K562 (cell line): ENCODE results near the gene NFATC1. TPM values are rescaled to one million over a fixed set of nuclear protein-coding genes. Genes with fewer than 3 reads are reported as not detected.

ENCODE experiments used
- ATAC-seq: fragments of 200-7000 bp; cut with Tn5 transposase; 3 replicates; pipeline ENCODE4 v1.9.1; 2020; ENCODE audit warnings: moderate library complexity
- BruUV-seq: library from RNA; stranded (reverse); fragments of 400-500 nt; replicated peaks from 2 replicates; lab custom pipeline; 2021; lab: Mats Ljungman, UMichigan
- CTCF ChIA-PET: fragments of 300-600 bp; formaldehyde crosslinking; extraction: SDS; loops from one replicate; lab custom pipeline; 2021; ENCODE audit warnings: low intra/inter-chr PET ratio; lab: Yijun Ruan, JAX
- POLR2A ChIA-PET: fragments of 300-600, 350-650 bp; sonication (Branson Sonifier 250); formaldehyde crosslinking; extraction: SDS; loops from one replicate; lab custom pipeline; 2021; ENCODE audit warnings: antibody characterized with exemption, inconsistent platforms; lab: Yijun Ruan, JAX
- DNase-seq, 4 experiments: peaks; one replicate each; pipeline versions ENCODE4 v3.0.0 to v3.0.0-alpha.2; 2011 to 2018; ENCODE audit warnings: low spot score in 3 of 4, mixed read lengths in 3 of 4; ENCODE audit errors: extremely low read depth in 1 of 4
- FAIRE-seq: peaks from 2 replicates; lab custom pipeline; 2011; peaks lifted over from hg19 to GRCh38; lab: Jason Lieb, UNC
- H2AFZ ChIP-seq: 2 replicates; pipeline ENCODE4 v1.6.0; 2011; ENCODE audit warnings: low read depth, low read length, control low read depth, inconsistent platforms
- H3K27ac ChIP-seq: fragments of 200-600 bp; 3 replicates; pipeline ENCODE4 v1.8.0; 2011; ENCODE audit warnings: low read depth, mild to moderate bottlenecking, control low read depth, inconsistent platforms, low read length, moderate library complexity, mixed read lengths; ENCODE audit errors: extremely low read depth
- H3K27me3 ChIP-seq, 2 experiments: fragments of 300-600 bp in 1 of 2; 2 replicates in 1 of 2; 3 replicates in 1 of 2; pipeline versions ENCODE4 v1.6.0 to v1.8.0; 2011; ENCODE audit warnings: inconsistent platforms in 2 of 2, low read length in 2 of 2, mild to moderate bottlenecking in 1 of 2, mixed read lengths in 1 of 2, moderate library complexity in 1 of 2; ENCODE audit not compliant: control insufficient read depth in 2 of 2, insufficient read depth in 2 of 2
- H3K36me3 ChIP-seq: fragments of 300-600 bp; 3 replicates; pipeline ENCODE4 v1.8.0; 2011; ENCODE audit warnings: mild to moderate bottlenecking, low read length, inconsistent platforms; ENCODE audit not compliant: control insufficient read depth, insufficient read depth
- H3K4me1 ChIP-seq, 2 experiments: fragments of 200-600 bp in 1 of 2; replicated peaks in 1 of 2; 2 replicates in 1 of 2; 3 replicates in 1 of 2; pipeline versions ENCODE4 v1.5.1 to v1.8.0; 2011; ENCODE audit warnings: inconsistent platforms in 2 of 2, low read length in 2 of 2, mild to moderate bottlenecking in 1 of 2, mixed read lengths in 1 of 2, moderate library complexity in 1 of 2; ENCODE audit not compliant: control insufficient read depth in 2 of 2, insufficient read depth in 2 of 2
- H3K4me2 ChIP-seq: 2 replicates; pipeline ENCODE4 v1.6.1; 2011; ENCODE audit warnings: low read length, control low read depth, inconsistent platforms, mixed read lengths; ENCODE audit not compliant: insufficient read depth
- H3K4me3 ChIP-seq: fragments of 200-600 bp; sonication (generic), shearing (Covaris generic); 2 replicates; pipeline ENCODE4 v1.5.1; 2016; ENCODE audit warnings: control low read depth, inconsistent platforms
- H3K79me2 ChIP-seq: fragments of 200-600 bp; 3 replicates; pipeline ENCODE4 v1.8.0; 2011; ENCODE audit warnings: low read length, inconsistent platforms; ENCODE audit not compliant: control insufficient read depth, insufficient read depth
- H3K9ac ChIP-seq, 2 experiments: 2 replicates each; pipeline versions ENCODE4 v1.6.0 to v1.6.1; 2011; ENCODE audit warnings: low read depth in 2 of 2, low read length in 2 of 2, control low read depth in 1 of 2, inconsistent platforms in 1 of 2, mild to moderate bottlenecking in 1 of 2, mixed read lengths in 1 of 2; ENCODE audit not compliant: insufficient read depth in 1 of 2
- H3K9me1 ChIP-seq: one replicate; pipeline ENCODE4 v1.6.0; 2011; ENCODE audit warnings: inconsistent platforms, mild to moderate bottlenecking, low read length, moderate library complexity; ENCODE audit not compliant: control insufficient read depth, insufficient read depth
- H3K9me3 ChIP-seq: replicated peaks from 2 replicates; pipeline ENCODE4 v1.5.1; 2011; ENCODE audit warnings: low read depth, low read length, inconsistent platforms; ENCODE audit not compliant: control insufficient read depth, insufficient read depth
- H4K20me1 ChIP-seq: replicated peaks from 2 replicates; pipeline ENCODE4 v1.6.1; 2011; ENCODE audit warnings: low read length, inconsistent platforms, mixed read lengths; ENCODE audit not compliant: control insufficient read depth, insufficient read depth
- GABPB1 ChIP-seq: sonication (generic); formaldehyde crosslinking; IDR thresholded peaks from 2 replicates; pipeline ENCODE4 v1.8.0; 2022; ENCODE audit warnings: mild to moderate bottlenecking, missing genetic modification reagents
- TRIM24 ChIP-seq, 2 experiments: fragments of 450-650 bp; IDR thresholded peaks; 2 replicates each; pipeline ENCODE4 v1.6.1; 2016
- WGBS: fragments of 100-300 bp; shearing (Covaris generic); methylation state at CpG from one replicate; pipeline ENCODE4 v1.1.6; 2016; ENCODE audit warnings: low coverage, mixed read lengths; ENCODE audit not compliant: insufficient coverage; ENCODE audit errors: missing lambda C conversion rate; 5-methylcytosine and 5-hydroxymethylcytosine counted together
- in situ Hi-C: fragments of 300-500 bp; cut with MboI; formaldehyde crosslinking; loops from 4 replicates; pipeline ENCODE4 v1.15.0; 2018; ENCODE audit warnings: inconsistent platforms, mixed read lengths
- intact Hi-C: fragments of 100-400 bp; cut with micrococcal nuclease; formaldehyde crosslinking; loops from 2 replicates; pipeline ENCODE4 v1.14.2; 2022
- polyA plus RNA-seq, 8 experiments: library from polyadenylated mRNA; depleted of rRNA in 4 of 8; stranded (reverse) in 5 of 8; unstranded in 3 of 8; fragments of >200 nt; fragmentation: Nextera tagmentation in 2 of 8; fragmentation: Illumina TruSeq in 1 of 8; extraction: Ambion mirVana in 2 of 8; extraction: Trizol in 1 of 8; gene quantifications; 2 replicates each; pipeline versions ENCODE4 v1.2.1 to v1.2.3, GENCODE V29; 2011 to 2014; ENCODE audit warnings: inconsistent platforms in 1 of 8, missing spikeins in 1 of 8
- total RNA-seq, 7 experiments: library from RNA; depleted of rRNA in 6 of 7; stranded (reverse); fragments of >200 nt in 6 of 7; fragmentation: Illumina TruSeq in 2 of 7; extraction: Trizol in 2 of 7; gene quantifications; 2 replicates each; pipeline versions ENCODE4 v1.2.1 to v1.2.3, GENCODE V29; 2011 to 2021; ENCODE audit warnings: low replicate concordance in 1 of 7
- TF ChIP-seq, protein P1 (sequence below), 2 experiments: fragments of 450-650 bp in 1 of 2; IDR thresholded peaks; 2 replicates each; pipeline ENCODE4 v1.6.1; 2011 to 2017; ENCODE audit warnings: low read depth in 2 of 2, antibody characterized with exemption in 1 of 2, borderline replicate concordance in 1 of 2, low read length in 1 of 2, mild to moderate bottlenecking in 1 of 2, mixed read lengths in 1 of 2; ENCODE audit not compliant: control insufficient read depth in 1 of 2
- TF ChIP-seq, protein P2 (sequence below), 3 experiments: fragments of 200-800 bp in 1 of 3; fragments of 250-450 bp in 1 of 3; fragments of 450-650 bp in 1 of 3; sonication (Bioruptor Pico) in 1 of 3; sonication (Bioruptor generic) in 1 of 3; formaldehyde crosslinking in 1 of 3; IDR thresholded peaks; 2 replicates each; pipeline versions ENCODE4 v1.6.1 to v1.8.0; 2016 to 2022; ENCODE audit warnings: mild to moderate bottlenecking in 2 of 3, missing genetic modification characterization in 2 of 3, missing compliant biosample characterization in 1 of 3, moderate library complexity in 1 of 3
- TF ChIP-seq, protein P3 (sequence below): fragments of 200-800 bp; sonication (Bioruptor generic); IDR thresholded peaks from 2 replicates; pipeline ENCODE4 v1.6.1; 2017; ENCODE audit warnings: missing genetic modification characterization, missing compliant biosample characterization
- TF ChIP-seq, protein P4 (sequence below): fragments of 450-650 bp; formaldehyde crosslinking; IDR thresholded peaks from 2 replicates; pipeline ENCODE4 v1.4.0; 2022; ENCODE audit warnings: missing genetic modification characterization

The NFATC1 gene
- total and polyA plus RNA-seq, 9 of the 15 experiments (the other 6 are each of a cell fraction or from before 2014, with no cell fraction given) = 1.1 to 16.4 (median 2.5) TPM

DNA sequence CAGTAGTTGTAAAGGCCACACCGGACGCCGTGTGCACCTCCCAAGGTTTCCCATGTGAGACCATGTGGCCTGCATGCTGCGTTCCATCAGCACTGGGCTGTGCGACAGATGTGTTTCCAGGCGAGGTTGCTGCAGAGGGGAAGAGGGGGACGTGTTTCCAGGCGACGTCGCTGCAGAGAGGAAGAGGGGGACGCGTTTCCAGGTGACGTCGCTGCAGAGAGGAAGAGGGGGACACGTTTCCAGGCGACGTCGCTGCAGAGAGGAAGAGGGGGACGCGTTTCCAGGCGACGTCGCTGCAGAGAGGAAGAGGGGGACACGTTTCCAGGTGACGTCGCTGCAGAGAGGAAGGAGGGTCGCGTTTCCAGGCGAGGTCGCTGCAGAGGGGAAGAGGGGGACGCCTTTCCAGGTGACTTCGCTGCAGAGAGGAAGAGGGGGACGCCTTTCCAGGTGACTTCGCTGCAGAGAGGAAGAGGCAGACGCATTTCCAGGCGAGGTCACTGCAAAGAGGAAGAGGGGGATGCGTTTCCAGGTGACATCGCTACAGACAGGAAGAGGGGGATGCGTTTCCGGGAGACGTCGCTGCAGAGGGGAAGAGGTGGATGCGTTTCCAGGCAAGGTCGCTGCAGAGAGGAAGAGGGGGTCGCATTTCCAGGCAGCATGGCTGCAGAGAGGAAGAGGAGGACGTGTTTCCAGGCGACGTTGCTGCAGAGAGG is 24.5 kb downstream of the NFATC1 start:
- ATAC-seq (no peak), DNase-seq (no peak), FAIRE-seq (no peak)
- H3K27me3 ChIP-seq = no peaks in the 10 kb centered on the region
- H3K9me3 ChIP-seq = no peaks in the 10 kb centered on the region
- peaks cover 5% of the 10 kb centered on the region; the same call in 1 of the 3 replicates for H3K36me3 ChIP-seq
- no peak overlapping the region for H3K27ac ChIP-seq
- no peak overlapping the region for H2AFZ ChIP-seq
- no CpG with 5 or more reads among the region's 48 CpGs for WGBS
- H4K20me1 ChIP-seq = no peaks in the 10 kb centered on the region; the same call in 1 of the 2 replicates
- no peak overlapping the region for H3K4me3 ChIP-seq
- no TSS peak for BruUV-seq
- CTCF ChIA-PET = no interaction called here
- POLR2A ChIA-PET = no interaction called here
- no peaks in the 10 kb centered on the region for H3K79me2 ChIP-seq
- H3K9ac ChIP-seq = no peak overlapping the region
- no peaks in the 10 kb centered on the region for H3K9me1 ChIP-seq
- in situ Hi-C loops (no loop called here), intact Hi-C loops (no loop called here)
- peaks cover 0 to 24% of the 10 kb centered on the region in 2 experiments; a peak in 2 of 5 replicates for H3K4me1 ChIP-seq
- H3K4me2 ChIP-seq = no peak overlapping the region
- TF ChIP-seq, protein P1, sequence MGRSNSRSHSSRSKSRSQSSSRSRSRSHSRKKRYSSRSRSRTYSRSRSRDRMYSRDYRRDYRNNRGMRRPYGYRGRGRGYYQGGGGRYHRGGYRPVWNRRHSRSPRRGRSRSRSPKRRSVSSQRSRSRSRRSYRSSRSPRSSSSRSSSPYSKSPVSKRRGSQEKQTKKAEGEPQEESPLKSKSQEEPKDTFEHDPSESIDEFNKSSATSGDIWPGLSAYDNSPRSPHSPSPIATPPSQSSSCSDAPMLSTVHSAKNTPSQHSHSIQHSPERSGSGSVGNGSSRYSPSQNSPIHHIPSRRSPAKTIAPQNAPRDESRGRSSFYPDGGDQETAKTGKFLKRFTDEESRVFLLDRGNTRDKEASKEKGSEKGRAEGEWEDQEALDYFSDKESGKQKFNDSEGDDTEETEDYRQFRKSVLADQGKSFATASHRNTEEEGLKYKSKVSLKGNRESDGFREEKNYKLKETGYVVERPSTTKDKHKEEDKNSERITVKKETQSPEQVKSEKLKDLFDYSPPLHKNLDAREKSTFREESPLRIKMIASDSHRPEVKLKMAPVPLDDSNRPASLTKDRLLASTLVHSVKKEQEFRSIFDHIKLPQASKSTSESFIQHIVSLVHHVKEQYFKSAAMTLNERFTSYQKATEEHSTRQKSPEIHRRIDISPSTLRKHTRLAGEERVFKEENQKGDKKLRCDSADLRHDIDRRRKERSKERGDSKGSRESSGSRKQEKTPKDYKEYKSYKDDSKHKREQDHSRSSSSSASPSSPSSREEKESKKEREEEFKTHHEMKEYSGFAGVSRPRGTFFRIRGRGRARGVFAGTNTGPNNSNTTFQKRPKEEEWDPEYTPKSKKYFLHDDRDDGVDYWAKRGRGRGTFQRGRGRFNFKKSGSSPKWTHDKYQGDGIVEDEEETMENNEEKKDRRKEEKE (IDR thresholded peaks at IDR 0.05; ENCODE audit: borderline replicate concordance in 1 of 2, control insufficient read depth in 1 of 2, low read depth in 2 of 2, low read length in 1 of 2) = peak in 1 of 2 experiments; percentile 41; a peak in 1 of 4 replicates
- TF ChIP-seq, protein P2, sequence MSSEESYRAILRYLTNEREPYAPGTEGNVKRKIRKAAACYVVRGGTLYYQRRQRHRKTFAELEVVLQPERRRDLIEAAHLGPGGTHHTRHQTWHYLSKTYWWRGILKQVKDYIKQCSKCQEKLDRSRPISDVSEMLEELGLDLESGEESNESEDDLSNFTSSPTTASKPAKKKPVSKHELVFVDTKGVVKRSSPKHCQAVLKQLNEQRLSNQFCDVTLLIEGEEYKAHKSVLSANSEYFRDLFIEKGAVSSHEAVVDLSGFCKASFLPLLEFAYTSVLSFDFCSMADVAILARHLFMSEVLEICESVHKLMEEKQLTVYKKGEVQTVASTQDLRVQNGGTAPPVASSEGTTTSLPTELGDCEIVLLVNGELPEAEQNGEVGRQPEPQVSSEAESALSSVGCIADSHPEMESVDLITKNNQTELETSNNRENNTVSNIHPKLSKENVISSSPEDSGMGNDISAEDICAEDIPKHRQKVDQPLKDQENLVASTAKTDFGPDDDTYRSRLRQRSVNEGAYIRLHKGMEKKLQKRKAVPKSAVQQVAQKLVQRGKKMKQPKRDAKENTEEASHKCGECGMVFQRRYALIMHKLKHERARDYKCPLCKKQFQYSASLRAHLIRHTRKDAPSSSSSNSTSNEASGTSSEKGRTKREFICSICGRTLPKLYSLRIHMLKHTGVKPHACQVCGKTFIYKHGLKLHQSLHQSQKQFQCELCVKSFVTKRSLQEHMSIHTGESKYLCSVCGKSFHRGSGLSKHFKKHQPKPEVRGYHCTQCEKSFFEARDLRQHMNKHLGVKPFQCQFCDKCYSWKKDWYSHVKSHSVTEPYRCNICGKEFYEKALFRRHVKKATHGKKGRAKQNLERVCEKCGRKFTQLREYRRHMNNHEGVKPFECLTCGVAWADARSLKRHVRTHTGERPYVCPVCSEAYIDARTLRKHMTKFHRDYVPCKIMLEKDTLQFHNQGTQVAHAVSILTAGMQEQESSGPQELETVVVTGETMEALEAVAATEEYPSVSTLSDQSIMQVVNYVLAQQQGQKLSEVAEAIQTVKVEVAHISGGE (CRISPR knock-in tag; IDR thresholded peaks at IDR 0.05) = peak in 1 of 3 experiments; percentile 75; a peak in 2 of 6 replicates
- TF ChIP-seq, protein P3, sequence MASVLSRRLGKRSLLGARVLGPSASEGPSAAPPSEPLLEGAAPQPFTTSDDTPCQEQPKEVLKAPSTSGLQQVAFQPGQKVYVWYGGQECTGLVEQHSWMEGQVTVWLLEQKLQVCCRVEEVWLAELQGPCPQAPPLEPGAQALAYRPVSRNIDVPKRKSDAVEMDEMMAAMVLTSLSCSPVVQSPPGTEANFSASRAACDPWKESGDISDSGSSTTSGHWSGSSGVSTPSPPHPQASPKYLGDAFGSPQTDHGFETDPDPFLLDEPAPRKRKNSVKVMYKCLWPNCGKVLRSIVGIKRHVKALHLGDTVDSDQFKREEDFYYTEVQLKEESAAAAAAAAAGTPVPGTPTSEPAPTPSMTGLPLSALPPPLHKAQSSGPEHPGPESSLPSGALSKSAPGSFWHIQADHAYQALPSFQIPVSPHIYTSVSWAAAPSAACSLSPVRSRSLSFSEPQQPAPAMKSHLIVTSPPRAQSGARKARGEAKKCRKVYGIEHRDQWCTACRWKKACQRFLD (CRISPR knock-in tag) = no peak
- TF ChIP-seq, protein P4, sequence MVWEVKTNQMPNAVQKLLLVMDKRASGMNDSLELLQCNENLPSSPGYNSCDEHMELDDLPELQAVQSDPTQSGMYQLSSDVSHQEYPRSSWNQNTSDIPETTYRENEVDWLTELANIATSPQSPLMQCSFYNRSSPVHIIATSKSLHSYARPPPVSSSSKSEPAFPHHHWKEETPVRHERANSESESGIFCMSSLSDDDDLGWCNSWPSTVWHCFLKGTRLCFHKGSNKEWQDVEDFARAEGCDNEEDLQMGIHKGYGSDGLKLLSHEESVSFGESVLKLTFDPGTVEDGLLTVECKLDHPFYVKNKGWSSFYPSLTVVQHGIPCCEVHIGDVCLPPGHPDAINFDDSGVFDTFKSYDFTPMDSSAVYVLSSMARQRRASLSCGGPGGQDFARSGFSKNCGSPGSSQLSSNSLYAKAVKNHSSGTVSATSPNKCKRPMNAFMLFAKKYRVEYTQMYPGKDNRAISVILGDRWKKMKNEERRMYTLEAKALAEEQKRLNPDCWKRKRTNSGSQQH (CRISPR knock-in tag) = no peak
- TF ChIP-seq TRIM24 (IDR thresholded peaks at IDR 0.05) = peak in 1 of 2 experiments; percentile 25; a peak in 1 of 4 replicates
- TF ChIP-seq GABPB1 = peak; percentile 75
